HG03565 (cell line): ENCODE results near the gene PRRX2.
A peak's percentile ranks its signal among the peaks of the same experiment; 100 is the strongest.

Experiments used
- ATAC-seq: cut with Tn5 transposase; IDR thresholded peaks from one replicate; pipeline ENCODE4 v1.9.1; 2021; ENCODE audit warnings: mild to moderate bottlenecking, moderate library complexity; ENCODE audit not compliant: unreplicated experiment

PRRX2 gene

DNA sequence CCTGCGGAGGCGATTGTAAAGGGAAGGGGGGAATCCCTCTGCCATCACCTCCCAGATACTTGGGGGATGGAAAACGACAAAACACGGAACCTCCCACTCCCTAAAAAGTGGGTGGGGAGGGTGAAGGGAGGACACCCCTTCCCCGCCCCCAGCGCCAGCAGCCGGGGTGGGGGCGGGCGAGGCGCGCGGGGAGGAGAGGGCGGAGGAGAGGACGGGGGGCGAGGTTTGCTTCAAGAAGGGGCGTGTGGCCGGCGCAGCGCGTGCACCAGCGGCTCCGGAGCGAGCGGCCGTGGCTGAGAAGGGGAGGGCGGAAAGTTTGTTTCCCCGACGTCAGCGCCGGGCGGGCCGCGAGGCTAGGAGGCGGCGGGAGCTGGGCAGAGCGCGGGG is at the start of gene PRRX2:
Gene PRRX2, plus strand, starts transcription at position 259 of the 387 bp plus-strand sequence. CDS start 221 bp downstream, outside the sequence.
- ATAC-seq = no peak

DNA sequence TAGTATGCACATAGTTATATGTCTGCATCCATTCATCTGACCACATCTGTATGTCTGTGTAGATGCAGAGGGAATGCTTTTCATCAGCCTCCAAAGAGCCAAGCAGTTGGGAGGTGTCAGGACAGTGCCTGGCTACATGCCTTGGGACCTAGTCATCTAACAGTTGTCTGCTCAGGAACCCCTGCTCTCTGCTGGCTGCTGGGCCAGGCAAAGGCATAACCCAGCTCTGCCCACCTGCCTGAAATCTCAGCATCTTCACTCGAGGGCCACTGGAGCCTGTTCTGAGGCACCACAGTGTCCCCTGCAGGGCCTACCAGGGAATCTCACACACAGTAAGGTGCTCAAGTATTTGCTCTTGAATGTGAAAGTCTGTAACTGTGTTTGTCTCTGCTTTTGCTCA is 48.3 kb upstream of the PRRX2 start:
- no peak for ATAC-seq

DNA sequence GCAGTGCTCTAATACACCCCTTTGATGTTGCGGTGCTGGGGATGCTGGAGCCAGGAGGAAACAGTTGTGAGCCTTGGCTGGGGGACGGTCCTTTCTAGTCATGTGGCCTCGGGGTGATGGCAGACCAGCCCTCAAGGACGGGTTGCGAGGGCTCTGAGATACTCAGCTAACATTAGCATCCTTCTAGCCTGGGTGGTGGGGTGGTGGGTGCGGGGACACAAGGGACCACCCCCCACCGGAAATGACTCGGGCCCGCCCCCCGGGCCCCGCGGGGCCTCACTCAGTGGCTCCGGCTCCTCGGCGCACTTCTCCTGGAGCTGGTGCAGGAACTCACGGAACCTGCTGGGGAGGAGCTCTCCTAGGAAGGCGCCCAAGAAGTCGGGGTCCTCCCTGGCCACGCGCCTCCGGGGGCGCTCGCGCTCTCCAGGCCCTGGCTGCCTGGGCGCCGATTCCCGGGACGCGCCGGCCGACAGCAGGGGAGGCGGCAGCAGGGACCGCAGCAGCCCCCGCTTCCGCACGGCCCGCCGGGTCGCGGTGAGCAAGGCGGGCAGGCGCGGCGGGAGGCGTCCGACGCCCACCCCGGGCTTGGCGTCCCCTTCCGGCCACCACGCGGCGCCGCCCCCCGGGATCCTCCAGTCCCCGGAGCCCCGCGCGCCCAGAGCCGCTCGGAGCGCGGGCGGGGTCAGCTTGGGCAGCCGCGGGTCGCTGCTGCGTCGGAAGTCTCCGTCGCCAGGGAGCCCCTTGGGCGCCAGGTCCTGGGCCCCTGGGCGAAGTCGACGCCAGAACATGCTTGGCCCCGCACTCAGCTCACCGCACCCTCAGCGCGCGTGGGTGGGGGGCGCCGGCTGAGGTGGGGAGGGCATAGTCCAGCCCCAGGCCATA is 45.4 kb upstream of the PRRX2 start:
- no peak for ATAC-seq

- no peak for ATAC-seq
Measured at GRCh38 chr9:129620669-129621295, 44.7 kb upstream of the PRRX2 start, which contains the start of gene C9orf50. Gene C9orf50 (minus strand): TSS chr9:129621101. CDS start chr9:129620574, 527 bp downstream.

DNA sequence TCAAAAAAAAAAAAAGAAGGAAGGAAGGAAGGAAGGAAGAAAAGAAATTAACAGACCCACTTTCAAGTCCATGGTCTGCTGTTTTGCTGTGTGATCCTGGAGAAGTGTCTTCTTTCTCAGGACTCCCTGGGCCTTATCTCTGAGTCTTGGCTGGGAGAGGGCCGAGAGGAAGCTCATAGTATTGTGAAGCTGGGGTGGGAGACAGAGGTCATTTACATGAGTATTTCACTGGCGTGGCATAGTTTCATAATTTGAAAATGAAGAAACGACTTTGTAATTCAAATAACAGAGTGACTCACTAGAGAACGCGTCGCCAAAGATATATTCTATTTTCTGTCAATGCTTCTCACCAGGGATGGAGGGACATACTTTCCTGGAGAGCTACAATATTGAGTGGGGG is 42.1 kb upstream of the PRRX2 start:
- no peak for ATAC-seq

DNA sequence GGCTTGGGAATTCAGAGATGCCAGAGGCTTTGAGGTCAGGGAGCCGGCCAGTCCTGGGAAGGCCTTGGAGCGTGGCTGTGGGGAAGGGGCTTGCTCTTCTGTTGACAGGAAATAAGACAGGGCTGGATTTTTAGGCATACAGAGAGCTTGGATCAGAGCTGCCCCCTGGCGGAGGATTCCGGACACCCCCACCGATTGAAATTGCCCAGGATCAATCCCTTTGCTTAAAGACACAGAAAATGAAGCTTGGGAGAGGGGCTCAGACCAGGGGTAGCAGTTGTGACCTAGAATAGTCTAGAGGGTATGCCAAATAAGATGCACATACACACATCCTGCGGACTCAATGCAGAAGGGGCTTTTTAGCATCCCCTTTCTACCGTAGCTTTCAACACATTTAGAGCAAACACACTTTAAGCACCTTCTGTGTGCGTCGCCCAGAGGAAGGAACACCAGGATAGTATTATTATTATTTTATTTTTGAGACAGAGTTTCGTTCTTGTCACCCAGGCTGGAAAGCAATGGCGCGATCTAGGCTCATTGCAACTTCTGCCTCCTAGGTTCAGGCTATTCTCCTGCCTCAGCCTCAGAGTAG is 41.2 kb upstream of the PRRX2 start:
- ATAC-seq = no peak

GRCh38 chr9:129624947-129625346 is 40.5 kb upstream of the PRRX2 start:
- no peak for ATAC-seq

- ATAC-seq = peak; percentile 68
Measured at GRCh38 chr9:129626079-129626624, 39.3 kb upstream of the PRRX2 start, which contains the start of gene NTMT1. Gene NTMT1 (plus strand): TSS chr9:129626163. CDS start chr9:129632704, 6,541 bp downstream.

- peak; percentile 12 for ATAC-seq
Measured at GRCh38 chr9:129626625-129627284, 38.7 kb upstream of the PRRX2 start.

- ATAC-seq = no peak
Measured at GRCh38 chr9:129627556-129628440, 37.6 kb upstream of the PRRX2 start.

DNA sequence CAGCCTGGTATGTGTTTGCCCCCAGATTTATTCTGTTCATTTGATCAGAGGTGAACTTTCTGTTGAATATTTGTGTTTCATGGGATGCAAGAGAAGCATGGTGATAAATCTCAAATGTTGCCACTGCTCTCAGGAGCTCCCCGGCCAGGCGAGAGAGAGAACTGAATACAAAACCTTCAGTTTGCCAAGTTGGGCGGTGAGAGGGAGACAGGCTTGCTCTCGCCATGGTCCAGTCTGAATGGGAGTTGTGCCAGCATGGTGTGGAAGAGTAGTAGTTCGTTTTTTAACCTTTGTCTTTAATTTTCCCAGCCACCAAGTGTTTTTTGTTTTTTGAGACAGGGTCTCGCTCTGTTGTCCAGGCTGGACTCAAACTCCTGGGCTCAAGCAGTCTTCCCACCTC is 36.7 kb upstream of the PRRX2 start:
- no peak for ATAC-seq

DNA sequence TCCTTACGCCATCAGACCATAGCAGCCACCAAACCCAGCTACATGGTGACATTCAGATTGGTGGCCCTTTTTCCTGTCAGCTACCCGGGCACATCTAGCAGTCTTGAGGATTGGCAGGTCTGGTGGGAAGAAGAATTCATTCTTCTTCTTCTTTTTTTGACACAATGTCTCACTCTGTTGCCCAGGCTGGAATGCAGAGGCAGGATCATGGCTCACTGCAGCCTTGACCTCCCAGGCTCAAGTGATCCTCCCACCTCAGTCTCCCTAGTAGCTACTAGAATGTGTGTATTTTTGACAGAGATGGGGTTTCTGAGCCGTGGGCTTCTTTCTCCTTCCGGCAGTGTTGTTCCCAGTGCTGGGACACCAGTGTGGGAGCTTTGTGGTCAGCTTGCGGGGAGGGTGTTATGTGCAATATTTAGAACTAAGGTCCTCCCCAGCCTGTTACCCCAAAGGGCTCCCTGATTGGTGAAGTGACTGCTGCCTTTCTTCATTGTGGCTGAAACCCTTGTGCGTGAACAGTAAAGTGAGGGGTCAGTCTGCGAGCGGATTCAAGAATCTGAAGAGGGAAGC is 36.1 kb upstream of the PRRX2 start:
- ATAC-seq = no peak

GRCh38 chr9:129630967-129631673 is 34.3 kb upstream of the PRRX2 start:
- no peak for ATAC-seq

DNA sequence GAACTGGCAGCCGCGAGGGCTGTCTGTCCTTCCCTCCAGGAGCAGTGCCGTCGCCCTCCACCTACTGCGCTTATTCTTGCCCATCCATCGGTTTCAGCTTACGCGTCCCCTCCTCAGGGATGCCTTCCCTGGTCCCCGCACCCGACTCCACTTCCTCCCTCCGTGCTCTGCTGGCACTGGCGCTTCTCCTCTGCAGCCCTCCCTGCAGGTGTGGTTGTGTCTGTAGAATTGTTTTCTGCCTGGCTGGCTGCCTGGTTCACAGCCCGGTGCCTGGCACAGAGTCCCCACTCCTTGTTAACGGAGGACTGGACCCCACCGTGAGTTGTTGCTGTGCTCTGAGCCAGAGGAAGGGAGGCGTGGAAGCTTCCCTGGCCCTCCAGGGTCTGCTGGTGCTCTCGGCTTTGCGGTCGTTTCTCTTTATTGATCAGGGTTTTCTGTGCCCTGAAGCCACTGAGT is 33.7 kb upstream of the PRRX2 start:
- ATAC-seq = no peak

- ATAC-seq = no peak
Measured at GRCh38 chr9:129632460-129632859, 33.0 kb upstream of the PRRX2 start.

- no peak for ATAC-seq
Measured at GRCh38 chr9:129633207-129633606, 32.2 kb upstream of the PRRX2 start.

DNA sequence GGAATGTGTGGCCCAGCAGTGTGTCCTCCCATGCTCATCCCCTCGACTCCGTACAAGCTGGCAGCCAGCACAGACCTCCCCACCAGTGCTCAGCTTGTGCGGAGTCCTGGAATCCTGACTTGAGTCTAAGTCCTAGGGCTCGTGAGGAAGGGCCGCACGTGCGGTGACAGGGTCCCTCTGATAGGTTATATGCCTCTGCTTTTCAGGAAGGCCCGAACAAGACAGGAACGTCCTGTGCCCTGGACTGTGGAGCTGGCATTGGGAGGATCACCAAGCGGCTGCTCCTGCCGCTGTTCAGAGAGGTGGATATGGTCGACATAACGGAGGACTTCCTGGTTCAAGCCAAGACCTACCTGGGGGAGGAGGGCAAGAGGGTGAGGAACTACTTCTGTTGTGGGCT is 31.6 kb upstream of the PRRX2 start:
- no peak for ATAC-seq

DNA sequence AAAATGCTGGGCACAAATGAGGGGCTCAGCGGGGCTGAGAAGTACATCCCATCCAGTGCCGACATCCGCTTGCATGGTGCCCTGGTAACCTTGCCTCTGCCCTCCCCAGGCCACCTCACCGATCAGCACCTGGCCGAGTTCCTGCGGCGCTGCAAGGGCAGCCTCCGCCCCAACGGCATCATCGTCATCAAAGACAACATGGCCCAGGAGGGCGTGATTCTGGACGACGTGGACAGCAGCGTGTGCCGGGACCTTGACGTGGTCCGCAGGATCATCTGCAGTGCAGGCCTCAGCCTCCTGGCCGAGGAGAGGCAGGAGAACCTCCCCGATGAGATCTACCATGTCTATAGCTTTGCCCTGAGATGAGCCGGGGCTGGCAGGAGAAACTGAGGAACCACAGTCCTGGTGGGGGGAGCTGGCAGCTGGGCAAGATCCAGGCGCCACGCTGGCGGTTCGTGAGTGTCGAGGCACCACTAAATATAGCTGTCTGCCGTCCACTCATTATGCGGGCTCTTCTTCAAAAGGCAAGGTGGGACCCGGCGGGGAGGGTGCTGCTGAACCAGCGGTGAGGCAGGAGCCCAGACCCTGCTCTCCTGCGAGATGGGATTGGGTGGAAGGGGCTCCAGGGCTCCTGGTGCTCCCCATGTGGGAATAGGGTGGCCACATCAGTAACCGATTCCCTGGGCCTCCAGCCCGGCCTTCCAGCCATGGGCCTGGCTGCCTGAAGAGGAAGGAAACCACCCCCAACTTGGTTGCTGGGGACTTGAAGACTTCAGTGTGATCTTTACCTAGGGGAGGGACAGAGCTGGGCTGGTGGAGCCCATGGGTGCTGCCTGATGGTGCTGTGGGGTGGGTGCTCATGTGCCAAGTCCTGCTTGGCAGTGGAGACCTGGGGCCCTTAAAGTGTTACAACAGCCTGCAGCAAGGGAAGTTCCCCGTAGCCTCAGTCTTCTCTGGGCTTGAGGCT is 30.1 kb upstream of the PRRX2 start:
- no peak for ATAC-seq
